Effector CD8-positive, alpha-beta T cell (primary cell): ENCODE measurements around the gene MSI1.

ENCODE experiments used
- DNase-seq: peaks from one replicate; lab custom pipeline; 2025; lab: John Stamatoyannopoulos, UW
- total RNA-seq, 4 experiments: gene quantifications; one replicate each; lab custom pipeline; 2026; lab: John Stamatoyannopoulos, UW

Gene MSI1
- 0 to 1.3 (median 0.17) reads per million in 4 experiments for total RNA-seq

DNA sequence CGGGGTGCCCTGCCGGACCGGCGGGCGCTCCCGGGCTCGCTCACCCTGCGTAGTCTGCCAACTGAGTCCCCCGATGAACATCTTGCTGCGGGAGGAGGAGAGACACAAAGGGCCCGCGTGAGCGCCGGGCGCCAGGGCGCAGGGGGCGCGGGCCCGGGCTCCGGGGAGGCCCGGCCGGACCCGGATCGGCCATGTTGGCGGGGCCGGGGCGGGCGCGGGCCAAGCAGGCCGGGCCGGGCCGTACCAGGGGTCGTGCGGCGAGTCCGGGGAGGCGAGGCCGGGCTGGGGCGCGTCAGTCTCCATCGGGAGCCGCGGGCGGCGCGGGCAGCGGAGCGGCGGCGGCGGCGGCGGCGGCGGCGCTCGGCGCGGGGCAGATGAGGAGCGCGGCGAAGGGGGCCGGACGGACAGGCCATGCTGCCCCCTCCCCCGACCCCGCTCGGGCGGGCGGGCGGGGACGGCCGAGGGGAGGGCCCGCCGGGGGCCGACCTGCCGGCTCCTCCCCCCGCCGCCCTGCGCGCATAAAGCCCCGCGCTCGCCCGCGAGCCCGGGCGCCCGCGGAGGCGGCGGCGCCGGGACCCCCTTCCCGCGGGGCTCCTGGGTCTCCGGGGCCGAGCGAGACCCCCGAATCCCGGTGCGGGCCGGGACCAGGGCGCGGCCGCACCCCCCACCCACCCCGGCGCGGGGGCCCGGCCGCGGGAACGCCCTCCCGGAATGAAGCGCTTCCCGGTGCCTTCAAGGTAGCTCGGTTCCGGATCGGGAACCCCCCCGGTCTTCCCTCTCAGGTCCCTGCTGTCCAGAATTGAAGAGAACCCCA, at the start of gene MSI1:
Gene MSI1, minus strand, starts transcription at position 376 of the 814 bp plus-strand sequence. Its CDS starts 73 bp downstream, at position 303.
- DNase-seq: no peak

DNA sequence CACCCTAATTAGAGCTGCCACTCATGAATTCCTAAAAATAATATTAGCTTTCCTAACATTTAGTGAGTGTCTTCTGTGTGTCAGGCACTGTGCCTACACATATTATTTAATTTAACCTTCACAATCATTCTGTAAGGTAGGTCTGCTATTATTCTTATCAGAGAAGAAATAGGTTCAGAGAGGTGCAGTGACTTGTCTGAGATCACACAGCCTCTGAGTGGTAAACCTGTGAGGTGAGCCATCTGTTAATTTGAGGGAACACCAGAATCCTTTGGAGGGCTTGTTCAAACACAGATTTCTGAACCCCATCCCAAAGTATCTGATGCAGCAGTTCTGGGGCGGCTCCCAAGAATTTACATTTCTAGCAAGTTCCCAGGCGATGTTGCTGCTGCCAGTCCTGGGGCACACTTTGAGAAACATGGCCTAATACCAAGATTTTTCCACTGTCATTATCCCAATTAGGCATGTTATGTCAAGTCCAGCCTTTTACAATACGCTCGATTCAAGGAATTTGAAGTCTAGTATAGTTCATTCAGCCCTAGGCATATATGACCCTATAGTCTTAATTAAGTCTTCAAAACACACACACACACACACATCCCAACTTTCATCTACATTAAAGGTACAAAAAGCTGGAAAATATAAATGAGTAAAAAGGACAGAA, 49.1 kb upstream of the MSI1 start:
- no peak for DNase-seq

DNA sequence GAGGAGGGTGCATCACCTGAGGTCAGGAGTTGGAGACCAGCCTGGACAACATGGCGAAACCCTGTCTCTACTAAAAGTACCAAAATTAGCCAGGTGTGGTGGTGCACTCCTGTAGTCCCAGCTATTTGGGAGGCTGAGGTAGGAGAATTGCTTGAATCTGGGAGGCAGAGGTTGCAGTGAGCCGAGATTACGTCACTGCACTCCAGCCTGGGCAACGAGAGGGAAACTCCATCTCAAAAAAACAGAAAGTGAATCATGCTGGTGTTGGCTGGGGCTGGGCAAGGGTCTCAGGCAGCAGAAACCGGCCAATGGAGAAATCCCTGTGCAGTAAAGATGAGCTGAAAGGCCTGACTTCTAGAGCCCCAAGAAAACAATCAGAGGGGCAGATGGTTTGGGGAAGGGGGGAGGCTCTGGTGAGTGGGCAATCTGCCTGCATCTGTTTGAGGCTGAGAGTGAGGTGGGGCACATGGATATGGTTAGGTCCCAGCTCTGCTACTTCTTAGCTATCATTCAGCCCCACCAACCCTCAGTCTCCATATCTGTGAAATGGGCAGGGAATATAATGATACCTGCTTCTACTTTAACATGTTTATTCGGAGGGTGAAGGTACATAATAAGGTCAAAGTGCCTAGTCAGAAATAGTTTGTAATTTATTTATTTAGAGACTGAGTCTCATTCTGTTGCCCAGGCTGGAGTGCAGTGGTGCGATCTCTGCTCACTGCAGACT, 47.7 kb upstream of the MSI1 start:
- no peak for DNase-seq

DNA sequence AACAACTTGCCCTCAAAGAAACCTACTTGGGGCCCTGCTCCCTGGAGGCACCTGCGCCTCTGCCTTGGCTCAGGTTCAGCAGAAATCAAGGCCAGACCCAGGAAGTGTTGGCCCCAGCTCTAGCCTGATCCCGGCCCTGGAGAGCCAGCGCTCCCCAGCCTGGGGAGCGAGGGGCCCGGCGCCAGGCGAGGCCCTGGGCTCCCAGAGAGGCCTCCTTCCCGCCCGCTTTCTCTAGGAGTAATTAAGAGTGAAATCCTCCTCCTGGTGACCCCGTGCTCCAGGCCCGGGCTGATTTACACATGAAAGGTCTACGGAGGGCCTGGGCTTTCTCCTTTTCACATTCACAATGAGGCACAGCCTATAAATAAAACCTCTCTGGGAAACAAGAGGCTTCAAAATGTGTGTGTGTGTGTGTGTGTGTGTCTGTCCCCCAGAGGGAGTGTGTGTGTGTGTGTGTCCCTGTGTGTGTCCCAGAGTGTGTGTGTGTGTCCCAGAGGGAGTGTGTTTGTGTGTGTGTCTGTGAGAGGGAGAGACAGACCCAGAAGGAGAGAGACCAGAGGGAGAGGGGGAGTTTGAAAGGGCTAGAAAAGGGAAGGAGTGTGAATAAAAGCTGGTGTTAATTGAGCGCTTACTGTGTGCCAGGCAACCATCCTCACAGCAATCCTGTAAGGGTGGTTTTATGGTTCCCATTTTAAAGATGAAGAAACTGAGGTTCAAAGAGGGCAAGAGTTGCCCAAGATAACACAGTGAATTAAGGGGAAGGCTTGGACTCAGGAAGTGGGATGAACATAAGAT, 45.1 kb upstream of the MSI1 start:
- no peak for DNase-seq

DNA sequence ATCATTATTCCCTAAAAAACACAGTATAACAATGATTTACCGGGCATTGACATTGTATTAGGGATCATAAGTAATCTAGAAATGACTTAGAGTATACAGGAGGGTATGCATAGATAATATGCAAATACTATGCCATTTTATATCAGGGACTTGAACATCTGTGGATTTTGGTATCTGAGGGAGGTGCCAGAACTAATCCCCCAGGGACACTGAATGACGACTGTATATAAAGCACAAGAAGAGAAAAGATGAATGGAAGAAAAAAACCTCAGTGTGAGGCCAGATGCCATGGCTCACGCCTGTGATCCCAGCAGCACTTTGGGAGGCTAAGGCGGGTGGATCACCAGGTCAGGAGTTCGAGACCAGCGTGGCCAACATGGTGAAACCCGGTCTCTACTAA, 43.5 kb upstream of the MSI1 start:
- DNase-seq: no peak

DNA sequence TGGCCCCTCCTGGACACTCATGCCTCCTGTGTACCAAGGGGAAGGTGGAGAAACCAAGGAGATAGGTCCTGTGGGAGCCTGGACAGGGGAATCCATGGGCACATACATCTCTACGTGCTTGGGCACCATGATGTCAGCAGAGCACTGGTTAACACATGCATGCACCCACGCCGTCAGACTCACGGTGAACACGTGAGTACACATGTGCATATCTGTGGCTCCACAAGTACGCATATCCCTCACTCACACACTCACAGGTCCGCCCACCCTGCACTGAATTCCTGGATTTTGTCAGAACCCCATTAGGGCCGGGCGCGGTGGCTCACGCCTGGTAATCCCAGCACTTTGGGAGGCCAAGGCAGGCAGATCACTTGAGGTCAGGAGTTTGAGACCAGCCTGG, 39.8 kb upstream of the MSI1 start:
- no peak for DNase-seq

DNA sequence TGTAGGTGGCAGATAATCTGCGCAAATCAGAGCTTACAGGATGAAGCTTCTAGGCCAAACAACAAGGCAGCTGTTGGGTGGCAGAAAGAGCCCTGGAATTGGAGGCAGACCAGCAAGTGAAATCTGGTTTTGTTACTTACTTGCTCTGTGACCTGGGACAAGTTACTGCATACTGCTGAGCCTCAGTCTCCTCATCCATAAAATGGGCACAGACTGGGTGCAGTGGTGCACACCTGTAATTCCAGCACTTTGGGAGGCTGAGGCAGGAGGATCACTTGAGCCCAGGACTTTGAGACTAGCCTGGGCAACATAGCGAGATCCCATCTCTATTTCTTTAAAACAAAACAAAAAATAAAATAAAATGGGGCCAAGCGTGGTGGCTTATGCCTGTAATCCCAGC, 37.6 kb upstream of the MSI1 start:
- no peak for DNase-seq

DNA sequence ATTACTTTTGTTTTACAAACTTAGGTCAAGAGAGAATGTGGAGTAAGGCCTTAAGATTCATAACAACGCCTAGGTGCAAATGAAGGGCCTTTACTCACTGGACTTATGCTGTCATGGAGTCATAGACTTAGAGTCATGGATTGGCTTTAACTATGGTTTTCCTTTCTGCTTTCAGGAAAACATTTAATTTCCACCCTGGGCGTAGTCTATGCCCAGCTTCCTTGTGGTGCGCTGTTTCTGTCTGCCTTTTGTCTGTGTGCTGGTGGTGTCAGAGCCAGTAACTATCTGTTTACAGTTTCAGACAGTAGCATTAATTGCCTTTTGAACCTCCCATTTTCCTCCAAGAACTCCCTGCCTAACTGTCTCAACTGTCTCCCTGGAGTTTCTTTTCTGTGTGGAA, 37.1 kb upstream of the MSI1 start:
- no peak for DNase-seq

DNA sequence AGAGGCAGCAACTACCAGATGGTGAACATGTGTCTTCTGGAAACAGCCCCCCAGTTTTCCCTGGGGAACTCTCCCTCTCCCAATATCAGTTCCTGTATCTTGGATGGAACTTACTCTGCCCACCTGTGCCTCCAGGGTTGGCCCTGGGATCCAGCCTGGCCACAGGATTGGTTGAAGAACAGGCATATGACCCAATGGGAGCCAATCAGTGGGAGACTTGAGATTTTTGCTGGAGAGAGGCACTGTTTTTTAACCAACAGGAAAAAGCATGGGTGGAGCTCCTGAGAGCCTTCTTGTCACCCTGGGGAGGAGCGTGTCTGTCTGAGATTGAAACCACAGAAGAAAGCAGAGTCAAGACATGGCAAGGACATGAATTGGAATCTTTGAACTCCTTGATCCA, 35.3 kb upstream of the MSI1 start:
- DNase-seq: no peak

DNA sequence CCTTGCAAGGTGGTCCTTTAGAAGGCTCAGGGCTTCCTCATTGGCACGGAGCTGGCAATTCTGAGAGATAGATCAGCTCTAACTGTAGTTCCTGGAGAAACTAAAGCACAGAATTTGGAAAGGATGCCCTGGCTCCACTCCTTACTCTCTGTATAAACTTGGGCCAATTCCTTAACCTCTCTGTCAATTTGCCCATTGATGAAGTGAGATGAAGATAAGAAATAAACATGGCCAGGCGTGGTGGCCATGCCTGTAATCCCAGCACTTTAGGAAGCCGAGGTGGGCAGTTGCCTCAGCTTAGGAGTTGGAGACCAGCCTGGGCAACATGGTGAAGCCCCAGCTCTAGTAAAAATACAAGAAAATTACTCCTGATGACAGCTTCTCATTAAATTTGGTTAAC, 34.9 kb upstream of the MSI1 start:
- no peak for DNase-seq

DNA sequence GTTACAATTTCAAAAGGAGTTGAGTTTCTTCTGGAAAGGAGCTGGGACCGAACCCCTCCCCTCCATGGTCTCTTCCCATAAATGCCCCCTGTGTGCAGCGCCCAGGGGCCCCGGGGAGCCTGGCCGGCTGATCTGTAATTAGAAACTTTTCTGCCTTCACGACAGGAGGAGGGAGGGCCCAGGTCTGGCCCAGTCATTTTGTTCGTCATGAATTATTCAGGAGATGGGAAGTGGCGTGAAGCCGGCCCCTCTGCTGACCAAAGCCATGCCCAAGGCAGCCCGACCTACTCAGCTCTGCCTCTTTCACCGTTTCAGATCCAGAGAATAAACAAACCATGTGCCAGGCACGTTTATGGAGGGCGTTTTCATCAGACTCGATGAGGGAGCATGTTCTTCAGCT, 33.3 kb upstream of the MSI1 start:
- no peak for DNase-seq

DNA sequence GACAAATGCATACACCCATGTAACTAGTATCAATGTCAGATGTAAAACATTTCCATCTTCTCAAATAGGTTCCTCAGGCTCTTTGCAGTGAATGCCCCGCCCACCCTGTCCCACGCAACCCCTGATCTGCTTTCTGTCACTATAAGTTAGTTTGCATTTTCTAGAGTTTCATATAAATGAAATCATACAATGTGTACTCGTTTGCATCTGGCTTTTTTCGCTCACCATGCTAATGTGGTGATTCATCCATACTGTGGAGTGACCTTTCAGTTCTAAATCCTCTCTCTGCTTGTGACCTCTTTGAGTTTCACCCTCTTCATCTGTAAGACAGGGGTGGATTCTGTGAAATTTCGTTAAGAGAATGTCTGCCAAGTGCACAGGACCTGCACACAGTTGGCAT, 30.6 kb upstream of the MSI1 start:
- no peak for DNase-seq

DNA sequence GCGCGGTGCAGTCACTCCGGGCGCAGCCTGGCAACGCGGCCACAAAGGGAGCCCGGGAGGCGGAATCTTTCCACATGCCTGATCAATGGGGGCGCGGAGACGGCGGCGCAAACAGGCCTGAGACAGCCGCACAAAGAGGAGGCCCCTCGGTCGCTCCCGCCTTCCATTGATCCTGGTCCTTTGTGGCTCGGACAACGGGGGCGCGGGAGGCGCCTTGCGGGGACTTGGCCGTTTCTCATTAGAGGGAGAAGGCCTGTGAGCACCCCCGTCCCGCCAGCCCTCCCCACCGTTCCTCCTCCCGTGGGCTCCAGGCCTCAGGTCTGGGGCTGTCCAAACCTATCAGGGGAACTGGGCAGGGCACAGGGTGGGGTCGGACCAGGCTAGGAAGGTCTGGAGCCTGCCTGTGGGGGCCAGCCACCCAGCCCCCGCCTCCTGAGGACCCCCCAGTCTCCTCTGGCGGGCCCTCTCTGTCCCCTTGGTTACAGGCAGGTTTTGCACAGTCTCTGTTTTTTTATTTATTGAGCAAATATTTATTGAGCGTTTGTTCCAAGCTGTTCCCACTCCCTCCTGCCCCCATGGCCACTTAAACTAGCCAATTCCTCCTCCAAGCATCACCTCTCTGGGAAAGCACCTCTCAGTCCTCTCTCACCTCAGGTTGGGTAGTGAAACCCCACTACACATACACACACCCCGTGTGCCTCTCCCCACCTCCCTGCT, 29.0 kb upstream of the MSI1 start:
- DNase-seq: no peak

DNA sequence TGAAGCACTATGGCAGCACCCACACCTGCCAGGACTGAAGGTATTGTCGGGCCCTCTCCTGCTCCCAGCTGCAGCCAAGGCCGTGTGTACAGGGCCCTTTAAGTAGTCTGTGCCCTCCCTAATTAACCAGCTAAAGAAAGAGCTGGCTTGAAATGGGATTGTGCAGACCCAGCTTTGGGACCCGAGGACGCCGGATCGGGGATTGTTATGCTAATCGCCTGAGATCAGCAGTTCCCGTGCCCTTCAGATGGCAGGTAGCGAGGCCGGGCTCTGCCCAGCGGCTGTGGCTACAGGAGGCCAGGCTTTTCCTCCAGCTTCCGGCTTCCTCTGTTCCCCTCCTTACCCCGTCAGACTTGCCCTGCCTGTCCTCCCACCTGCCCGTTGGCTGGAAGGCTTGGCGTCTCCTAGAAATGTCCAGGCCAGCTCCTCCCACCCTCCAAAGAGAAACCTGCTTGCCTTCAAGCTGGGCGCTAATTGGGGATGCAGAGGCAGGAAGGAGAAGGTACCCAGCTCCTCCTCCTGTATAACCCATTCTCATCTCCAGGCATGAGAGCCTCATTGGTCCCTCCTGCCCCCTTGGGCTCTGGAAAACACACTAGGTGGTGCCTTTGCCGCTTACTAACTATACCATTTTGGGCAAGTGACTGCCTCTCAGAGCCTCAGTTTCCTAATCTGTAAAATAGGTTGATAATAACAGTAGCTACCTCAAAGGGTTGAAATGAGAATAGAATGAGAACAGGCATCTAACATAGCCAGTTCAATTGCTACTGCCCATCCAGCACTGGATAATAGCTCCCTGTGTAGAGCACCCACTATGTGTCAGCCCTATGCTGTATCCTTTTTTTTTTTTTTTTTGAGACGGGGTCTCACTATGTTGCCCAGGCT, 25.8 kb upstream of the MSI1 start:
- no peak for DNase-seq

DNA sequence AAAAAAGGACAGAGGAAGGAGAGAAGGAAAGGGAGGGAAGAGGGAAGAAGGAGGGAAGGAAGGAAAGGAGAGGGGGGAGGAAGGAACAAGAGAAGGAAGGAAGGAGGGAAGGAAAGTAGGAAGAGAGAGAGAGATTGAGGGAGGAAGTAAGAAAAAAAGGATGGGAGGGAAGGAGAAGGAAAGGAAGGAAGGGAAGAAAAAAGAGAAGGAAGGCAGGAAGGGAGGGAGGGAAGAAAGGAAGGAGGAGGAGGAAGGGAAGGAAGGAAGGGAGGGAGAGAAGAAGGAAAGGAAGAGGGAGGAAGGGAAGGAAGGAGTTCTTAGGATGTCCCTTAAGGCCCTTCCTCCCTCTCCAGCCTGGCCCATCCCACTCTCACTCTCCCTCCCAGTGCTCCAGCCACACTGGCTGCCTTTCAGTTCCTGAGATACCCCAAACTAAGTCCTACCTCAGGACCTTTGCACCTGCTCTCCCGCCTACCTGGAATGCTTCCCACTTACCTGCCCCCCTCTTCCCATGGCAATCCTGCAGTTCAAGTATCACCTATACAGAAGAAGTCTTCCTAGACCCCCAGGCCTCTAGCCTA, 21.7 kb upstream of the MSI1 start:
- DNase-seq: no peak

DNA sequence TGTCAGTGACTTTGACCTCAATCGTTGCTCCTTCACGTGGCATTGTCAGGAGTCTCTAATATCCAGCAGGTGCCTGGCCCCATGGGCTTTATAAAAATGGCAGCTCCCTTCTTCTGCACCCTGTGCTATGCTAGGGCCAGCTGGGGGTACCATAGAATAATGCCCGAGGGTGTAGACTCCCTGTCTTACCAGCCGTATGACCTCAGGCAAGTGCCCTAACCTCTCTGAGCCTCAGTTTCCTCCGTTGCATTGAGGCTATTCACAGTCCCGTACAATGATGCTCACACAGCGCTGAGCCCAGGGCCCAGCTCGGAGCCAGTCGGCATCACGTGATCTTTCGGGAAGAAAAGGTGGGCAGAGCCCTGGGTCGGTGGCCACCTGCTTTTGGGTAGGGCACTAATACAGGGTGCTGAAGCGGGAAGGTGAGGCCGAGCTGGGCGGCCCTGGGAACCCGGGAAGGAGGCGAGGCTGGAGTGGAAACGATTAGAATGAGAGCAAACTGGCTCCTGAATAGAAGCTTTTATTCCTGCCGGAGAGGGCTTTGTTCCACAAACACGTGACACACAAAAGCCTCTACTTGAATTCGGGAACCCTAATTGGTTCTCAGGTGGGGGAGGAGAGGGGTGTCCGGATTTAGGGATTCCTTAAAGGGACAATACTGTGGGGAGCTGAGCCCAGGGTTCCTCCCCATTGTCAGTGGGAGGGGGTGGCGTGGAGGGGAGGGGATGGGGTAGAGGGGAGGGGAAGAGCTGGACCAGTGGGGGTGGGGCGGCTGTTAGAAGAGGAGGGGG, 19.9 kb upstream of the MSI1 start:
- no peak for DNase-seq

DNA sequence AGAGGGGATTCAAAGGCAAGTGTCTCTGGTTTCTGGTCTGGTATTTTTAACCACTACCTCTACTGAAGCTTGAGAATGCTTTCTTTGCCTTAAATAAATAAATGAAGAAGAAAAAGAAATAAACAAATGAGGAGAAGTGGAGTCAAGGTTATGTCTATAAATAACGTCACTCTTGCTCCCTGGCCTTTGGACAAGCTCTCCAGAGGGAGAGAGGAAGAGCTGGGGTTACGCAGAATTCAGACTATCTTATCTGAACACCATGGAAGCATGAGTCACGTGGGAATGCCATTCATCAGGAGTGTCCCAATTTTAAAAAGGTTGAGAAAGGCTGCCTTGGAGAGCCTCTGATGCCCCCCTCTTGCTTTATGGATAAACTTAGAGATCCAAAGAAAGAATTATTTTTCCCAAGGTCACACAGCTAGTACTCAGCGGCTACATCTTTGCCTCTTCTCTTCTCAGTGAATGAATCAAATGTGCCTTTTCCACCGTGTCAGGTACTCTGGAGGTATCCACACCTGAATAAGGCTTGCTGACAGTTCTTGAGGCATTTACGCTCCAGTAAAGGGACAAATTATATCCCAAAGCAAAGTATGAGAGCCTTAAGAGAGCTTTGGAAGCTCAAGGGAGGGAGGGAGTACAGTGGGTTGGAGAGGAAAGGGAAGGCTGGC, 12.9 kb upstream of the MSI1 start:
- DNase-seq: no peak

DNA sequence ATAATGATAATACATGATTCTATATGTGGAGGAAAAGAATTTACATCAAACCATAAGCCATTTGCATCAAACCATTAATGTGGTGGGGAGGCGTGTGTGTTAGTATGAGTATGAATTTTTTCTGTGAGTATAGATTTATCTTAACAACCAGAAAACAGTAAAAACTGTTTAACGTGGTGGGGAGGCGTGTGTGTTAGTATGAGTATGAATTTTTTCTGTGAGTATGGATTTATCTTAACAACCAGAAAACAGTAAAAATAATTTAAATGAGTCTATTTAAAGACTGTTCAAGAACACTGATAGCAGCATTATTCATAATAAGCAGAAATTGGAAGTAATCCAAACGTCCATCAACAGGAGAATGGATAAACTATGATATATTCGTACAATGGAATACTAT, 9.1 kb upstream of the MSI1 start:
- DNase-seq: no peak

DNA sequence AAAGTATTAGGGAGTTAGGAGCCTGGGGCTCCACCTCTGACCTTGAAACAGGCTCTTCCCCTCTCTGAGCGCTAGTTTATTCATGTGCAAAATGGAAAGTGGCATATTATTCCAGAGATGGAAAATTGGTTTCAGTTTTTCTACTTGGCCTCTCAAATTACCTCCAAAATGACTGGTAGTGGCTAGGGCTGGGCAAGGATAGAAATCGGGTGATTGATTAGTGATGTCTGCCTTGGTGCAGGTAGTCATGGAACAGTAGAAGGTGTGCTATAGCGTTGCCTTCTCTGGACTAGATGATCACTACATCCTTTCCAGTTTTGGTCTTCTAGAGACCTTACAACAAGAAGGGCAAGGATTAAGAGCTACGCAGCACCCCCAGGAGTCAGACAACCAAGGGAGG, 8.6 kb upstream of the MSI1 start:
- DNase-seq: no peak
